ENCODE results near the gene FBXL20.

Gene FBXL20

DNA sequence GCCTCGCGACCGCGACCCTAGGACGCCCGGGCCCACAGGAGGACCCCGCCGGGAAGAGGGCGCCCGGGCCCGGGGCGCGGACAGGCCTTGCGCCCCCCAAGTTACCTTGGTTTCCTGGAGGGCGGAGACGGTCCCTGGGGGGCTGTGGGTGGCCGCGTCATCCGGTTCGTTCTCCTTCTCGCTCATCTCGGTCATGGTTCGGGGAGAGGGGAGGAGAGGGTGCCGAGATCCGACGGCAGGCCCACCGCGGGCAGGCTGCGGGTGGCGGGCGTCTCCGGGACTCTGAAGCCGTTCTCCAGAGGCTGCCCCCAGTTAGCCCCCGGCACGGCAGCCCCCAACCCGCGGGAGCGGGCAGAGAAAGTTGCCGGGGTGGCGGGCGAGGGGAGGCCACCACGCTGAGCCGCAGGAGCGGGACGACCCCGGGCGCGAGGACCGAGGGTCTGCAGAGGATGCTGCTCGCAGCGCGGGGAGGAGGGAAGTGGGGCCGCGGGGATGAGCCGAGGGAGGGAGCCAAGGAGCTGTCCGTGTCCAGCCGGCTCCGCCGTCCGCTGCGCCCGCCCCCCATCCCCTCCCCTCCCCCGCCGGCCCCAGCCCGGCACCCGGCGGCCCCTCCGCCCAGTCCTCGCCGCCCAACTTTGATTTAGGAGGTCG lies 176.0 kb downstream of the FBXL20 start, which contains the start of gene STAC2:
Gene STAC2, minus strand, starts transcription at position 638 of the 651 bp plus-strand sequence. Its CDS starts 443 bp downstream, at position 195.
- DNase-seq (ENCODE audit: low spot score), result no peak

DNA sequence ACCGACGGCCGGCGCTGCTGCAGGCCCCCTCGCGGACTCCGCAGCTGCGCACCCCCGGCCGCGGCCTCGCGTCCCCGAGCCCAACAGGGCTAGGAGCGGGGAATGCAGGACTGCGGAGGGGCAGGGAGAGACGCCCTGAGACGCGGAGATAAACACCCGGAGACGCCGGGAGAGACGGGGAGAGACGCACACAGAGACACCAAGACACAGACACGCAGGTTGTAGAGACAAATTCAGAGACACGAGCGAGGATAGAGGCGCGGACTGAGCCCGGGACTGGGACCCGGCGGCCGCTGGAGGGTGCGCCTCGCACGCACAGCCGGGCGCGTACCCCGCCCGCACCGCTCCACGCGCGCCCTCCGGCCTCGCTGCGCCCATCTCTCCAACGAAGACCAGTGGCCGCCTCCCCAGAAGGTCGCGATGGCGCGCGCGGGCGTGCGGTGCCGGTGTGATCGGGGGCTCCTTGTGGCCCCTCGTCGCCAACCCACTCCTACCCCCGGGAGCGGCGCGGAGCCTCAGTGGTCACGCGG lies 176.6 kb downstream of the FBXL20 start:
- no peak for DNase-seq (ENCODE audit: low spot score)

DNA sequence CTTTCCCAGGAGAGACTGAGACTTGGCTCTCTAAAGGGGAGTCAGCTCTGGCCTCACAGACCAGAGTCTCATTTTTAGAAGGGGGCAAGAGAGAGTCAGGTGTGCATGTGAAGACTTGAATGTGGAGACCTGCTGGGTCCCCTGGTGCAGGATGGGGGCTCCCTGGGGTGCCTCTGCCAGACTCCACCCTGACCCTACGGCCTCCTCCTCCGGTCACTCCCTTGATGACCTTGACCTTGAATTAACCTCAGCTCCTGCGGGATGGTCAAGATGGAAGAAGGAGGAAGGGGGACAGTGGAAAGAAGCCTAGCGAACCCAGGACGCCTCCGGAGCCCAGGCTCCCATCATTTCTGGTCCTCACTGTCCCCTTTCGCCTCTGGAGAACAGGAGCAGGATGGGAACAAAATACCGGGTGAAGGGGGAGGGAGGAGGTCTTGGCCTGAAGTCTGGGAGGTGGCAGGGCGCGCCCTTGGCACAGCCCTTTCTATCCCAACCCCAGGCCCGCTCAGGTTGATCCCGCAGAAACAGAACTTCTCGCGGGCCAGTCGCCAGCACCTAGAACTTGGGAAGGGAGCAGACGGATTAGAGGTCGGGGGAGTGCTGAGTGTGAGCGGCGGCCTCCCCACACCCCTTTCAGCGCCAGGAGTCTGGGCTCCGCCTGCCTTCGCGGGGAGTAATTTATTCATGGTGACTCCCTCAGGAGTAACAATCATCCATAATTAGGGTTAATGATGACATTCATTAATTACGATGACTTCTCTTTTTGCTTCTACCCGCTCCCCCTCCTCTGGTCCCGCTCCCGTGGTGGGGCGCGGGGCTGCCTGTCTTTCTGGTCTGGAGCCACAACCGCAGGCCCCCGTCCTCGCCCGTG lies 177.3 kb downstream of the FBXL20 start:
- no peak for DNase-seq (ENCODE audit: low spot score)

DNA sequence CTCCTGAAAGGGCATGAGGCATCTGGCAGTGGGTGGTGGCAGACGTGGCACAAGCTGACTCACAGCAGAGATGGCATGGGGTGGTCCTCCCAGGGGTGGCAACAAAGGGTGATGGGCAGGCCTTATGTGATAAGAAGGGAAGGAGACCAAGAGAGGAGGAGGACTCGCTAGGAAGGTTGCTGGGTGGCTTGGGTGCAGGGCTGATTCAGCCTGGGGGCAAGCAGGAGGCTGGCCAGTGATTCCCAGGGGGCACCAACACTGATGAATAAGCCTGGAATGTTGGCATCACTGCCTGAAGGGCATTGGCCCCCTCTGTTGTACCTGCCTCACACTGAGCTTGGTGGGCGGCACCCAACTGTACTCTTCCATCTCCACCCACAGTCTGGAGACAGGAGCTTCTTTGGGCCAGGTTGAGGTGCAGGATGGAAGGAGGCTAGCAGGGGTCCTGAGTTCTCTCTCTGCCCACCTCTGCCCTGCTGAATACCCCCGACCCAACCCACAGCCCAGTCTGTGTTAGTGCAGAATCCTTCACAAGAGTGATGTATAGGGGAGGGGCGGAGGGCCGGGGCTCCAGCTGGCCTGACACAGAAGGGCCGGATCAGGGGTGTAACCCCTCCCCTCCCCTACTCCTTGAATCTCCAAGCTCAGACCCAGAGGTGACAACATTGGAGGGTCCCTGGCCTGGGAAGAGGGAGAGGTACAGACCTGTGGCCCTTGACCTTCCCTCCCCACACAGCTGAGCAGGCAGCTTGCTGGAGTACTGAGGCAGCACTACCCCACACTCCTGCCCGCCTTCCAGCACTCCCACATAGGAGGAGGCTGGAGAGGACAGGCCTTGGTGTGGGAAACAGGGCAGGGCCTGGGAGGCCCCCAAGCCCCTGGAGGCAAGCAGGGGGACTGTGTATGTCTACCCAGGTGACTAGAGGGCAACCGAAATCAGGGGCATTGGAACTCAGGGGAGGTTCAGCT lies 178.3 kb downstream of the FBXL20 start:
- DNase-seq (ENCODE audit: low spot score), result no peak

DNA sequence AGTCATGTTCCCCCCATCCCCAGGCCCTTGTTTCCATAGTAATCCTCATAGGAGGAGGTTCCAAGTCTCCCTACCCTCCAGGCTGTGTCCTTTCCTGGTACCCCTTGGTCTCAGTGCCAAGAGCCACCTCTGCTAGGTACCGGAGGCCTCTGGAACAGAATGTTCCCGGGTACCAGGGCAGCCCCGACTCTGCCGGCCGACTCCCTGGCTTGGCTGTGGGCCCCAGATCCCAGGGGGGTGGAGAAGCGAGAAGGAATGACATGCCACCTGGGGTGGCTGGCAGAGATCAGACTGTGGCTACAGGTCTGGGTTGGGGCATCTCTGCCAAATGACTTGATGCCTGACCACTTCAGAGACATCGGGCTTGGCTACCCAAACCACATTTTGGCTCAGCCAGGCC lies 179.3 kb downstream of the FBXL20 start:
- no peak for DNase-seq (ENCODE audit: low spot score)

DNA sequence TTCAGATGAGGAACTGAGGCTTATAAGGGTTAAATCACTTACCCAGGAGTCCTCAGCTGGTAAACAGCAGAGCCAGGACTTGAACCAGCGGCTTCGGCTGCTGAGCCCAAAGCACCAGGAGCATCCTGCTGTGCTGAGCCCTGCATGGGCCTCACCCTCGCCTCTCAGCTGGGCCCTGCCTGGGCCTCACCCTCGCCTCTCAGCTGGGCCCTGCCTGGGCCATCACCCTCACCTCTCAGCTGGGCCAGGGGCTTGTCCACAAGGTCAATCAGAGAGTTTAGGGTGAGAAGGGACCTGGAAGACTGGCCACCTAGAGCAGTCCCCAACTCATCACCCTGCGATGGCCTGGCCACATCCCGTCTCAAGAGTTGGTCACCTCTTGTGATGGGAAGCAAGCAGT lies 179.9 kb downstream of the FBXL20 start:
- DNase-seq (ENCODE audit: low spot score), result no peak

DNA sequence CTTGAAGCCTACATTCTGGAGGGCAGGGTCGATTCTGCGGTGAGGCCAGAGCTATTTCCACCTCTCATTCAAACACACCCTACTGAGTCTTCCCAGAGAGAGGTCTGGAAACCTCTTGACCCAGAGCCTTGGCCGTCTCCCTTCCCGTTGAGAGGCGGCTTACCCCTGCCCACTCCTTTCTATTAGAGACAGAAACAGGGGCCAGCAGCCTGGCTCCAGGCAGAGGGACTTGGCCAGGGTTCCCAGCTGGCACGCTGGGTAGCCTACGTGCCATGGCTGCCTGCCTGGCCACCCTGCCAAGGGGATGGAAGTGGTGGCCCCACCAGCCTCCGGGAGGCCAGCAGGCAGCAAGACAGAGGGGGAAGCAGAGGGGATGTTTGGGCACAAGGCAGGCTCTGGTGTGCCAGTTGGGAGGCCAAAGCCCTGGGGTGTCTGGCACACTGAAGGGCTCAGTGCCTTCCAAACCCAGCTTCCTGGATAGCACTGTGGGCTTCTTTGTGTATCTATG lies 181.7 kb downstream of the FBXL20 start:
- DNase-seq (ENCODE audit: low spot score), result no peak

DNA sequence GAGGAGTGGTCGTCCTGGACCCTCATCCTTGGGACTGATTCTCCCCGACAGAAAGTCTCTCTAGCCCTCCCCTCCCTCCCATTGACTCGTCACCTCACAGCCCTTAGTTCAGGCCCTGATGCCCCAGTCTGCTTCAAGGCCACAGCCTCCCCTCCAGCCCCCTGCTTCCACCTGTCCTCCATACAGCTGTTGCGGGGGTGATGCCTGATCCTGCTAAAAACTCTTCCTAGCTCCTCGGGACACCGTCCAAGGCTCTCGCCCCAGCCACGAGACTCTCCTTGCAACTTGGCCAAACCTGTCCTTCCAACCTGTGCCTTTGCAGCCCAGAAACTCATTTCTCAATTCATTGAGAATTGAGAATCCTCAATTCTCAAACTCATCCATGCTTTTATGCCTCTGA lies 182.5 kb downstream of the FBXL20 start:
- DNase-seq (ENCODE audit: low spot score), result no peak

DNA sequence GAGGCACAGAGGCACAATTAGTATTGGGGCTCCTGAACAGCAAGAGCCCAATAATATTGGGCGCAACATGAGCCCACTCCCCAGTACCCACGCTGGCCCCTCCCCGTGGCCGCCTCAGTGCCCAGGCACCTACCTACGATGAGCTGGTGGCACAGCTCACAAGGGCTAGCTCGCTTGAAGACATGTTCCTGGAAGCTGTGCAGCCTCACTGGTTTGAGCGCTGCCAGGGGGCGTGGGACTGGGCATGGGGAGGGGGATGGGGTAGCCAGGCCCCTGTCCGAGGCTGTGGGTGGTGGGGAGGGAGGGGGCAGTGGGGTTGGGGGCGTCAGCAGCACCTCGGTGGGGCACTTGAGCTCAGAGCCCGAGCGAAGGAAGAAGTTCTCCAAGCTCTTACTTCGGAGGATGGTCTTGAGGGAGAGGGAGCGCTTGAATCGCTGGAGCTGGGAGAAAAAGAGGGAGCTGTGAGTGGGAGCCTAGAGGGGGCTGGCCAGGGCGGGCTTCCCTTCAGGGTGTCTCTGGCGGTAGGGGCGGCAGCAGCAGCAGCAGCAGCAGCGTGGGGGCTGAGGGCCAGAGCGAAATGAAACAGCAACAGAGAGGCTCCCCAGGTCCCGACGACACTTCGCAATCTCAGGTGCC lies 183.6 kb downstream of the FBXL20 start:
- DNase-seq (ENCODE audit: low spot score), result no peak

DNA sequence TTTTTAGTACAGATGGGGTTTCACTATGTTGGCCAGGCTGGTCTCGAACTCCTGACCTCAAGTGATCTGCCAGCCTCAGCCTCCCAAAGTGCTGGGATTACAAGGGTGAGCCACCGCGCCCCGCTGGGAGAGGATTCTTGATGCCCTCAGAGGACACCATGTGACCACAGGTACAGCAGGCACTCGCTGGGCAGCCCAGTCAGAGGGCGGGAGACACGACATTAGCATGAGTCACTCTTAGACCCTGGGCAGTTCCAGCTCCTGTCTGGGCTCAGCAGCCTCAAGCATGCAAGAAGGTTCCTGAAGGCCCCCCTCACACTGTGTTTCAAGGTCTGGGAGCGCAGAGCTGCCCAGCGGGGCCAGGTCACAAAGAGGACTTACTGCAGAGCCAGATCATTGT lies 187.6 kb downstream of the FBXL20 start:
- DNase-seq (ENCODE audit: low spot score), result no peak

DNA sequence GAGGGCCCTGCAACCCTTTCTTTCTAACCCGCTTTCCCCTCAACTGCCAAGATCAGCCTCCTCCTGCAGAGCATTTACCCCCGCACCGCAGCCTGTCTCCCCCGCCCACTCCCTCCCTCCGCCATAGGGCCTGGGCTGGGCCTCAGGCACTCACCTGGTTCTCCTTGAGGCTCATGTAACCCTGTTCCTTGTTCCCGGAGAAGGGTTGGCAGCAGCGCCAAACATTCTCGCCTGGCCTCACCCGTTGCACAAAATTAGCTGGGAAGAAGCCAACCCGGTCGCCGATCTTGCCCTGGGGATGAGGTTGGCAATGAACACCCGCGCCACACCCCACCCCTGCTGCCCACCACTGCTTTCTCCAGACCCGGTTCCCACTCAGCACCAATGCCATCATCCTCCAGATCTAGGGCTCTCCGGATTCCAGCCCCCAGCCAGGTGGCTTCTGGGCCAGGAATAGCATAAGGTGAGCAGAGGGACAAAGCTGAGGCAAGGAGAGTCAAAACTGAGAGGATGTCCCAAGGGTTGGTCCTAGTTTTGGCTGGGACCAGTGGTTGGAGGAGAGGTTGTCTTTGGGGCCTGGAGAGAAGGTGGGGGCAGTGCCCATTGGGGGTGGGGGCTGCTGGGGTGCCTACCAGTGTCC lies 188.5 kb downstream of the FBXL20 start:
- DNase-seq (ENCODE audit: low spot score), result no peak

DNA sequence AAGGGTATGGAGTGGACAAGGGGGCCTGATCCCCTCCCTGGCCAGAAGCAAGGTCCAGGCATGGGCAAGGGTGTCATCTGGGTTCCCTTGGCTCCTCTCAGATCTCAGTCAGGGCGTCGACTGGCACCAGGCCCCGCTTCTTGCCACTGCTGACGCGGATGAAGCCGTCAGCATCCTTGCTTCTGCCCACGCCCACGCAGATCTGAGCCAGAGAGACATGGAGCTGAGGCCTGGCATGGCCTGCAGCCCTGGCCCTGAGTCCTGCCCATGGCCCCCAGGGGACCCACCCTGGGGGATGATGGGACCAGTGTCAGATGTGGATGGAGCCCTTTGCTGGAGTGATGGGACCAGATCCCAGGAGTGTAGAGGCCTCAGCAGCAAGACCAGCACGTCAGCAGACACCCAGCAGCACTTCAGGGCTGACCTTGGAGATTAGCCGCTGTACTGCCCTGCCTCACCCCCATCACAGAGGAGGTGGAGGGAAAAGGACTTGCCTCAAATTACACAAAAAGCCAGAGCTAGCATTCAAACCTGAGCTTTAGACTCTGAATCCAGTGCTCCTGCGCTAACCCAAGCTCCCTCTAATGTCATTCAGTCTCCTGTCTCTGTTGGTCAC lies 189.1 kb downstream of the FBXL20 start:
- DNase-seq (ENCODE audit: low spot score), result no peak

DNA sequence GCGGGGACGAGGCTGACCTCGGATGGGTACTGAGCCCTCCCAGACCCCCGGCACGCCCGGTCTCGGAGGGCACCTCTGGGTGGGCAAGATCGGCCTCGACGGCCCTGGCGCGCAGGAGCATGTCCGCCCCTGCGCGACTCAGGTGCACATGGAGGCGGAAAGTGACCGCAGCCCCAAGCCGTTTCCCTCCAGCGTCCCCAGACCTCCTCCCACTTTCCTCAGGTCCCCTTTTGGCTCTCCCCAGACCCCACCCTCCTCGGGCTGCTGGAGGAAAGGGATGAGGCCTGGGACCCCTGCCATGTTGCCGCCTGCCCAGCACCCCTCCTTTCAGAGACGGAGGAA lies 191.4 kb downstream of the FBXL20 start:
- DNase-seq (ENCODE audit: low spot score), result no peak

DNA sequence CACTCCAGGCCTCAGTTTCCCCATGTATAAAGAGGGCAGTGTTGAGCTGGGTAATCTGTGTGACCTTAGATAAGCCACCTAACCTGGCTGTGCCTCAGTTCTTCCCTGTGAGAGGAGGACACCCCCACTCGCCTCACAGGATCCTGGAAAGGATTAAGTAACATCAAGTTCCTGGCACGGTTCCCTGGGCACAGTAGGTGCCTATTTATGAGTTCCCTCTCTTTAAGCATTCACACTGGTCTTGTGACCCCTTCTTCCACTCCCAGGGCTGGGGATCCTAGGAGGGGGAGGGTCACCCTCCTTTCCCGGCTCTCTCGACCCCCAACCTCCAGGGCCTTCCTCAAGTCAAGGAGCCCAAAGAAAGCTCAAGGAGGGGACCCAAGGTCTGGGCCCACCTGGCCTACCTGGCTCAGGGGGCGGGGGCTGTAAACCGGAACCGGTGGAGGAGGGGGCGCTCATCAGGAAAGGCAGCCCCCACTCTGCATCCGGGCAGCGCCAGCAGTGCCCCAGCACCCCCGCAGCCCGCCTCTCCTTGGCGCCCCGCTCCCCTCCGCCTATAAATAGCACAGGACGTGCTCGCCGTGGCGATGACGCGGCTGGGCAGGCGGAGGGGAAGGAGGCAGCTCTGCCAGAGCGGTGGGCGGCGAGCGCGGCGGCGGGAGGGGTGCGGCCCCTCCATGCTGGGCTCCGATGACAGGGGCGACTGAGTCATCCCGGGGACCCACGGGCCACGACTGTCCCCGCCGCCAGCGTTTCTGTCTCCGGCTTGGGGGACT lies 191.9 kb downstream of the FBXL20 start:
- DNase-seq (ENCODE audit: low spot score), result peak; percentile 60

DNA sequence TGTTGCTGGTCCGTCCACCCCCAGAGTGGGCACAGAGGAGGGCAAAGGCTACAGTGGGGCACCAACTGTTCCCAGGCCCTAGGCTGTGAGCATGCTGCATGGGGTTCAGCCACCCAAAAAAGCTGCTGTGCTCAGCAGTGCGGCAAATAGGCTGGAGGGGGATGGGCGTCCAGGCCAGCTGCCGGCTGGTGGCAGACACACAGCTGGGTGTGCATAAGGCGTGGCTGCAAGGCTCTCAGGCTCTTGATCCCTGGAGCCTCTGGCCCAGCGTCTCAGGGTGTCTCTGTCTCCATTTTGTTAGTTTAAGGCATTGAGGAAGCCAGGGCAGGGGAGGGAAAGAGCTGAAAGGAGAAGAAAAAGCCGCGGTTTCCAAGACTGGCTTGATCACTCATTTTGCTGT lies 192.5 kb downstream of the FBXL20 start:
- DNase-seq (ENCODE audit: low spot score), result no peak

DNA sequence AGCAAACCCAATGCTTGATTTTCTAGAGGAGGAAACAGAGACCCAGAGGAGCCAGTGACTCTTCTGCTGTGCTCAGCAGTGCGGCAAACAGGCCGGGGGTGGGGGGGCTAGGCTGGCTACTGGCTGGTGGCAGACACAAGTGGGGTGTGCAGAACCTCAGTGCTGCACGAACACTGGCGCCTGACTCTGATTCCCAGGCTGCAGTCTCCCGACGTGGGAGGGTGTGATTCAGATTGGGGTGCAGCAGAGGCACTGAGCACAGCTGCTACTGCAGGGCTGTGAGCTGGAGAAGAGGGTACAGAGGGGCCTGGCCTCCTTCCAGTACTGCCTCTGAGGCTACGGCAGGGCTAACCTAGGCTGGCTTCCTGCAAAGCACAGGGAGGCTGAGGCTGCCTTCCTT lies 193.3 kb downstream of the FBXL20 start:
- DNase-seq (ENCODE audit: low spot score), result no peak

DNA sequence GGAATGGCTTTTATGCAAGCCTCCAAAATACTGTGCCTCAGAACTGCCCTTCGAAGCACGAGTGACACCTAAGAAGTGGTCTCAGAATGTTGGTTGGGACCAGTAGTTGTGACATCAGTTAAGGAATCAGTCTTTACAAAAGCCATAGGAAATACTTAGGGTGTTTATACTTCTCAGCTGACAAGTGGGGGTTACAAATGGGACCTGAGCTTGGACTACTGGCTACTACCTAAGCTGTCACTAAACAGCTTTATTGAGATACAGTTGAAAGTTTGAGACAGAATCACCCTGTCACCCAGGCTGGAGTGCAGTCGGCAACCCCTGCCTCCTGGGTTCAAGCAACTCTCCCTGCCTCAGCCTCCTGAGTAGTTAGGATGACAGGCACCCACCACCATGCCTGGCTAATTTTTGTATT lies 196.3 kb downstream of the FBXL20 start:
- no peak for DNase-seq (ENCODE audit: low spot score)

DNA sequence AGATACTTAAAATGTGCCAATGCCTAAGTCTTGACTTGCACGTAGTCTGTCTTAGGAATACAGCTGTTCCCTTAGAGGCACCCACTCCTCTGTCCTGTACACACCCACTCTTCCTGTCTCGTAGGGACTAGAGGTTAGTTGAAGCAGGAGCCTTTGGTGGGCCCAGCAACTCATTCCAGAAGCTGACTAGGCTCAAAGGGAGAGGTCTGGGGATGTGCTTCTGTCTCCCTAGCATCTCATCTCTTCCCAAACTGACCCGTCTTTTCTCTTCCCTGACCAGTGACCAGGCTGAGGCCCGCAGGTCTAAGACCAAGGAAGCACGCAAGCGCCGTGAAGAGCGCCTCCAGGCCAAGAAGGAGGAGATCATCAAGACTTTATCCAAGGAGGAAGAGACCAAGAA lies 197.2 kb downstream of the FBXL20 start:
- DNase-seq (ENCODE audit: low spot score), result no peak
